MM.1S (cell line): ENCODE data around the gene MAD1L1.

ENCODE experiments used
- DNase-seq: peaks from one replicate; pipeline ENCODE4 v3.0.0-alpha.2; 2015
- H2AFZ ChIP-seq: fragments of 300-600 bp; sonication (generic); 2 replicates; pipeline ENCODE4 v1.6.0; 2016; ENCODE audit warnings: antibody characterized with exemption, low read length
- H3F3A ChIP-seq: fragments of 300-600 bp; sonication (generic); 2 replicates; pipeline ENCODE4 v1.6.1; 2016; ENCODE audit warnings: mild to moderate bottlenecking, antibody characterized with exemption, low read length, moderate library complexity, mixed read lengths; ENCODE audit not compliant: insufficient read depth
- H3K27ac ChIP-seq: fragments of 300-600 bp; sonication (generic); 2 replicates; pipeline ENCODE4 v1.5.1; 2016; ENCODE audit warnings: mild to moderate bottlenecking, low read length
- H3K27me3 ChIP-seq: fragments of 300-600 bp; sonication (generic); replicated peaks from 2 replicates; pipeline ENCODE4 v1.6.0; 2016; ENCODE audit warnings: low read length; ENCODE audit not compliant: insufficient read depth
- H3K36me3 ChIP-seq: fragments of 300-600 bp; sonication (generic); replicated peaks from 2 replicates; pipeline ENCODE4 v1.6.1; 2016; ENCODE audit warnings: mild to moderate bottlenecking, low read length, mixed read lengths; ENCODE audit not compliant: insufficient read depth
- H3K4me1 ChIP-seq: fragments of 300-600 bp; sonication (generic); 2 replicates; pipeline ENCODE4 v1.6.1; 2016; ENCODE audit warnings: low read length, mixed read lengths
- H3K4me2 ChIP-seq: fragments of 300-600 bp; sonication (generic); 2 replicates; pipeline ENCODE4 v1.6.0; 2016; ENCODE audit warnings: low read depth, low read length
- H3K4me3 ChIP-seq: fragments of 300-600 bp; sonication (generic); 2 replicates; pipeline ENCODE4 v1.5.1; 2016; ENCODE audit warnings: low read length, mixed read lengths
- H3K79me2 ChIP-seq: fragments of 300-600 bp; sonication (generic); 2 replicates; pipeline ENCODE4 v1.6.1; 2016; ENCODE audit warnings: mixed run types, low read length, mixed read lengths
- H3K9ac ChIP-seq: fragments of 300-600 bp; sonication (generic); 2 replicates; pipeline ENCODE4 v1.6.1; 2016; ENCODE audit warnings: low read length, mixed read lengths
- H3K9me2 ChIP-seq: fragments of 300-600 bp; sonication (generic); replicated peaks from 2 replicates; pipeline ENCODE4 v1.6.1; 2016; ENCODE audit warnings: mild to moderate bottlenecking, low read length, mixed read lengths; ENCODE audit not compliant: insufficient read depth
- H3K9me3 ChIP-seq: fragments of 300-600 bp; sonication (generic); replicated peaks from 2 replicates; pipeline ENCODE4 v1.6.1; 2016; ENCODE audit warnings: mild to moderate bottlenecking, low read length, mixed read lengths; ENCODE audit not compliant: insufficient read depth
- H4K20me1 ChIP-seq: fragments of 300-600 bp; sonication (generic); 2 replicates; pipeline ENCODE4 v1.6.1; 2016; ENCODE audit warnings: mild to moderate bottlenecking, low read length, moderate library complexity, mixed read lengths; ENCODE audit not compliant: insufficient read depth
- EZH2 ChIP-seq: fragments of 300-600 bp; sonication (generic); optimal IDR thresholded peaks from 2 replicates; pipeline ENCODE3; 2017; ENCODE audit warnings: low read depth, mild to moderate bottlenecking, antibody characterized with exemption, low read length, mixed read lengths
- EZH2phosphoT487 ChIP-seq: fragments of 300-600 bp; sonication (generic); IDR thresholded peaks from 2 replicates; pipeline ENCODE4 v1.6.1; 2018; ENCODE audit warnings: antibody characterized with exemption, low read length
- TF ChIP-seq, protein P1 (sequence below): fragments of 300-600 bp; sonication (generic); IDR thresholded peaks from 2 replicates; pipeline ENCODE4 v1.5.1; 2016; ENCODE audit warnings: antibody characterized with exemption, low read length, mixed read lengths

The MAD1L1 gene

DNA sequence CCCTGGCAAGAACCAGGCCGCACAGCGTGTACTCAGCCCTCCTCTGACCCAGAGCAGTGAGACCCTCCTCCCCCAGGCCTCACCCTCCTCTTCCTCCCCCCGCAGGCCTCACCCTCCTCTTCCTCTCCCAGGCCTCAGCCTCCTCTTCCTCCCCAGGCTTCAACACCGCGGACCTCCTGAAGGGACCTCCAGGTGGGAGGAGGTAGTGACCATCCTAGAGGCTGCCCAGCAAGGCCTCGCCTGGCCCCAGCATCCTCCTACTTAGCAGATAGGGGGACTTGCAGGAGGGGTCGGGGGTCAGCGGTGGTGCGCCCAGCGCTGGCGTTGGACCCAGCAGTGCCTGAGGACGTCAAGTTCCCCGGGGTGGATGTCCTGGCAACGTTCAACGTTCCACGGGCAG lies 291.9 kb downstream of the MAD1L1 start:
- no peaks in the 10 kb centered on the region for H3K9me2 ChIP-seq
- DNase-seq: no peak
- TF ChIP-seq EZH2phosphoT487 (no peak), EZH2 (no peak)
- TF ChIP-seq, protein P1, sequence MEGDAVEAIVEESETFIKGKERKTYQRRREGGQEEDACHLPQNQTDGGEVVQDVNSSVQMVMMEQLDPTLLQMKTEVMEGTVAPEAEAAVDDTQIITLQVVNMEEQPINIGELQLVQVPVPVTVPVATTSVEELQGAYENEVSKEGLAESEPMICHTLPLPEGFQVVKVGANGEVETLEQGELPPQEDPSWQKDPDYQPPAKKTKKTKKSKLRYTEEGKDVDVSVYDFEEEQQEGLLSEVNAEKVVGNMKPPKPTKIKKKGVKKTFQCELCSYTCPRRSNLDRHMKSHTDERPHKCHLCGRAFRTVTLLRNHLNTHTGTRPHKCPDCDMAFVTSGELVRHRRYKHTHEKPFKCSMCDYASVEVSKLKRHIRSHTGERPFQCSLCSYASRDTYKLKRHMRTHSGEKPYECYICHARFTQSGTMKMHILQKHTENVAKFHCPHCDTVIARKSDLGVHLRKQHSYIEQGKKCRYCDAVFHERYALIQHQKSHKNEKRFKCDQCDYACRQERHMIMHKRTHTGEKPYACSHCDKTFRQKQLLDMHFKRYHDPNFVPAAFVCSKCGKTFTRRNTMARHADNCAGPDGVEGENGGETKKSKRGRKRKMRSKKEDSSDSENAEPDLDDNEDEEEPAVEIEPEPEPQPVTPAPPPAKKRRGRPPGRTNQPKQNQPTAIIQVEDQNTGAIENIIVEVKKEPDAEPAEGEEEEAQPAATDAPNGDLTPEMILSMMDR: no peak
- no peaks in the 10 kb centered on the region for H3K79me2 ChIP-seq
- H3K4me3 ChIP-seq: no peak overlapping the region
- no peak overlapping the region for H2AFZ ChIP-seq
- H3F3A ChIP-seq: no peaks in the 10 kb centered on the region
- no peaks in the 10 kb centered on the region for H3K9me3 ChIP-seq
- no peak overlapping the region for H3K27ac ChIP-seq
- no peaks in the 10 kb centered on the region for H3K27me3 ChIP-seq
- no peaks in the 10 kb centered on the region for H3K36me3 ChIP-seq
- H3K9ac ChIP-seq: no peak overlapping the region
- H3K4me1 ChIP-seq: no peaks in the 10 kb centered on the region
- no peaks in the 10 kb centered on the region for H4K20me1 ChIP-seq
- H3K4me2 ChIP-seq: no peak overlapping the region

DNA sequence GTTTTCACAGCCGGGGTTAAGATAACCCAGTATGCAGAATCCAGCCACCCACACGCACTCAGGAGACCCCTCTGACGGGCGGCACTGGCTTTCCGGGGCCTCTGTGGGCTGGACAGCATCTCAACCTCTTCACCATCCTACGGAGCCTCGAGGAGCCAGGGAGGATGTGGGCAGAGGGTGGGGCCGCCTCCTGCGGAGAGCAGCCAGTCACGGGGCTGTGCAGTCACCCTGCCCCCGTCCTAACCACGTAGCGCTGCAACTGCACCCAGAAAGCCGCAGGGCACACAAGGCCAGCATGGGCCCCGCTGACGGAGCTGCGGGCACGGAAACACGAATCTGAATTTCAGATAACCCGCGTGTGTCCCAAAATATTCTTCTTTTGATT lies 292.4 kb downstream of the MAD1L1 start:
- H3K9ac ChIP-seq: no peak overlapping the region
- no peaks in the 10 kb centered on the region for H3K27me3 ChIP-seq
- no peaks in the 10 kb centered on the region for H3K36me3 ChIP-seq
- H4K20me1 ChIP-seq: no peaks in the 10 kb centered on the region
- H3K4me2 ChIP-seq: no peak overlapping the region
- H3K9me3 ChIP-seq: no peaks in the 10 kb centered on the region
- no peak for TF ChIP-seq EZH2phosphoT487
- no peak overlapping the region for H2AFZ ChIP-seq
- no peaks in the 10 kb centered on the region for H3K9me2 ChIP-seq
- H3K27ac ChIP-seq: no peak overlapping the region
- no peak overlapping the region for H3K4me3 ChIP-seq
- DNase-seq: no peak
- no peaks in the 10 kb centered on the region for H3K79me2 ChIP-seq
- H3F3A ChIP-seq: no peaks in the 10 kb centered on the region
- H3K4me1 ChIP-seq: no peaks in the 10 kb centered on the region

DNA sequence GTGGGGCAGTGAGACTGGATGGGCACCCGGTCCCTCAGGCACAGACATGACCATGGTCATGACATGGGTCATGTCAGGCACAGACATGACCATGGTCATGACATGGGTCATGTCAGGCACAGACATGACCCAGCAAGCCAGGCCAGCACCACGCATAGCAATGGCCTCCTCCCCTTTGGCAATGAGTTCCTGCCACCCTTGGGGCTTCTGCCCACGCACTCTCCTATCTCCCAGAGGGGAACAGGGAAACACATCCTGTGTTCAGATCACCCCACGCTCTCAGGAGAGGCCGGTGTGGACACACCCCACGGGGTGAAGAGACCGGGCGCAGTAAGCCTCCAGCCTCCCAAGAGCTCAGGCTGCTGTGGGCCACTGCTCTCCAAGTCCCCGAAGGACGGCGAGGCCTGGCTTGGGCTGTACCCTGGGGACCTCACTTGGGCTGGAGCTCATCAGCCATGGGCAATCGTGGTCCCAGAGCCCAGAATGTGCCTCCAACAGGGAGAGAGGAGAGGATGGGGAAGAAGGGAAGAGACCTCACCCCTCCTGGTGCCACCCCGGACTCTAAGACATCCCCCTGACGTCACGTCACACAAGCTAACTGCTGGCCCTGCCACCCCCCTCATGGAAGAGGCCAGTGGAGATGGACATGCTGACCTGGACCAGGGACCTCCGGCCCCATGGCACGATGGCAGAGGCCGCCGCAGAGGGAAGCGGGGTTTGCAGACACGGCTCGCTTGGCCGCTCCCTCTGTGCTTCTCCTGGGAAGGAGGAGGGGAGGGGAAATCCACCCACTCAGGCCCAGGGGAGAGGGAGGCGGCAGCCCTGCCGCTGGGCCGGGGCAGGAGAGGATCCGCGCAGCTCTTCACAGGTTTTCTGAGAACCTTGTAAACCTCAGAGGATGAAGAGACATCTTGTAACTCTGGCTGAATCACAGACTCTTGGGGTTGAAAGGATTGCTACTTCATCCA lies 293.0 kb downstream of the MAD1L1 start:
- H3K27me3 ChIP-seq: no peaks in the 10 kb centered on the region
- no peak overlapping the region for H3K4me3 ChIP-seq
- no peak overlapping the region for H3K9ac ChIP-seq
- H3K36me3 ChIP-seq: no peaks in the 10 kb centered on the region
- no peak overlapping the region for H2AFZ ChIP-seq
- no peaks in the 10 kb centered on the region for H3K4me1 ChIP-seq
- H3K4me2 ChIP-seq: no peak overlapping the region
- H3K27ac ChIP-seq: no peak overlapping the region
- H3K9me3 ChIP-seq: no peaks in the 10 kb centered on the region
- DNase-seq: no peak
- H3F3A ChIP-seq: no peaks in the 10 kb centered on the region
- TF ChIP-seq EZH2phosphoT487 (no peak), EZH2 (no peak)
- TF ChIP-seq, protein P1: no peak
- no peaks in the 10 kb centered on the region for H3K9me2 ChIP-seq
- no peaks in the 10 kb centered on the region for H4K20me1 ChIP-seq
- no peaks in the 10 kb centered on the region for H3K79me2 ChIP-seq
